H1 (cell line): ENCODE results near the gene COLQ. TPM values are rescaled to one million over a fixed set of nuclear protein-coding genes. Genes with fewer than 3 reads are reported as not detected.

Source experiments
- CTCF ChIA-PET: fragments of 300-600 bp; sonication (Branson Sonifier 250); formaldehyde crosslinking; loops from one replicate; lab custom pipeline; 2021; ENCODE audit not compliant: partially characterized antibody; lab: Charles Lee
- POLR2A ChIA-PET: fragments of 300-600 bp; sonication (Branson Sonifier 250); formaldehyde crosslinking; loops from one replicate; lab custom pipeline; 2021; ENCODE audit warnings: inconsistent platforms; ENCODE audit not compliant: partially characterized antibody; lab: Charles Lee
- DNase-seq, 2 experiments: peaks; one replicate each; pipeline versions ENCODE4 v3.0.0 to v3.0.0-alpha.2; 2010 to 2022; ENCODE audit warnings: low spot score in 2 of 2, low read depth in 1 of 2, mixed read lengths in 1 of 2
- FAIRE-seq: peaks from 2 replicates; lab custom pipeline; 2011; peaks lifted over from hg19 to GRCh38; lab: Jason Lieb, UNC
- H2AFZ ChIP-seq: 2 replicates; pipeline ENCODE4 v1.8.1; 2012; ENCODE audit warnings: low read length, inconsistent platforms
- H2AK5ac ChIP-seq: 2 replicates; pipeline ENCODE4 v1.6.1; 2013; ENCODE audit warnings: low read depth, low read length
- H2BK120ac ChIP-seq: replicated peaks from 2 replicates; pipeline ENCODE3; 2013; ENCODE audit warnings: low read depth, low read length, inconsistent platforms
- H2BK12ac ChIP-seq: 2 replicates; pipeline ENCODE4 v1.6.1; 2013; ENCODE audit warnings: low read depth, low read length
- H2BK15ac ChIP-seq: 2 replicates; pipeline ENCODE4 v1.6.1; 2013; ENCODE audit warnings: low read length
- H2BK20ac ChIP-seq: 2 replicates; pipeline ENCODE4 v1.6.1; 2013; ENCODE audit warnings: low read length
- H2BK5ac ChIP-seq: 2 replicates; pipeline ENCODE4 v1.6.1; 2013; ENCODE audit warnings: low read depth, low read length
- H3K14ac ChIP-seq: 2 replicates; pipeline ENCODE4 v1.6.1; 2013; ENCODE audit warnings: inconsistent platforms; ENCODE audit not compliant: insufficient read length
- H3K18ac ChIP-seq: 2 replicates; pipeline ENCODE4 v1.6.1; 2013; ENCODE audit warnings: low read length; ENCODE audit errors: extremely low read depth
- H3K23ac ChIP-seq: 2 replicates; pipeline ENCODE4 v1.6.1; 2013; ENCODE audit warnings: inconsistent platforms; ENCODE audit not compliant: insufficient read length
- H3K23me2 ChIP-seq: 2 replicates; pipeline ENCODE4 v1.6.1; 2013; ENCODE audit warnings: low read depth, low read length
- H3K27ac ChIP-seq: 2 replicates; pipeline ENCODE4 v1.6.1; 2011; ENCODE audit warnings: low read depth, low read length, inconsistent platforms
- H3K27me3 ChIP-seq, 4 experiments: replicated peaks in 1 of 4; 1 replicate in 1 of 4; 2 replicates in 3 of 4; pipeline versions ENCODE4 v1.6.1 to v1.8.1; 2011 to 2013; ENCODE audit warnings: low read length in 3 of 4, mild to moderate bottlenecking in 3 of 4, inconsistent platforms in 2 of 4, mixed read lengths in 2 of 4, moderate library complexity in 1 of 4; ENCODE audit not compliant: control insufficient read depth in 3 of 4, insufficient read depth in 3 of 4; ENCODE audit errors: extremely low read depth in 1 of 4
- H3K36me3 ChIP-seq, 4 experiments: 2 replicates each; pipeline versions ENCODE4 v1.6.1 to v1.8.1; 2011 to 2013; ENCODE audit warnings: mild to moderate bottlenecking in 4 of 4, low read length in 3 of 4, moderate library complexity in 2 of 4, control low read depth in 1 of 4, inconsistent platforms in 1 of 4; ENCODE audit not compliant: insufficient read depth in 4 of 4, control insufficient read depth in 2 of 4
- H3K4ac ChIP-seq: replicated peaks from 2 replicates; pipeline ENCODE3; 2013; ENCODE audit warnings: low read length, low read depth, mixed read lengths, inconsistent platforms; ENCODE audit not compliant: insufficient read length
- H3K4me1 ChIP-seq, 4 experiments: replicated peaks in 1 of 4; 1 replicate in 1 of 4; 2 replicates in 3 of 4; pipeline versions ENCODE4 v1.6.1 to v1.8.1; 2011 to 2013; ENCODE audit warnings: low read length in 3 of 4, inconsistent platforms in 2 of 4, mixed read lengths in 1 of 4; ENCODE audit not compliant: insufficient read depth in 4 of 4, control insufficient read depth in 3 of 4
- H3K4me2 ChIP-seq, 2 experiments: 2 replicates each; pipeline versions ENCODE4 v1.6.1 to v1.8.1; 2011 to 2013; ENCODE audit warnings: low read depth in 2 of 2, low read length in 2 of 2, control low read depth in 1 of 2, inconsistent platforms in 1 of 2, mild to moderate bottlenecking in 1 of 2; ENCODE audit not compliant: insufficient read depth in 1 of 2
- H3K4me3 ChIP-seq, 4 experiments: fragments of 200-600, 300-600 bp in 1 of 4; sonication (generic), shearing (Covaris generic), sonication (Bioruptor Twin) in 1 of 4; 2 replicates each; pipeline versions ENCODE4 v1.5.1 to v1.8.1; 2011 to 2016; ENCODE audit warnings: low read length in 4 of 4, low read depth in 3 of 4, control low read depth in 2 of 4, inconsistent platforms in 2 of 4, mild to moderate bottlenecking in 2 of 4, mixed read lengths in 1 of 4, moderate library complexity in 1 of 4; ENCODE audit not compliant: insufficient read depth in 2 of 4; ENCODE audit errors: extremely low read depth in 1 of 4
- H3K56ac ChIP-seq: replicated peaks from 2 replicates; pipeline ENCODE3; 2013; ENCODE audit warnings: low read depth, mild to moderate bottlenecking, mixed read lengths, low read length, inconsistent platforms; ENCODE audit not compliant: insufficient read length
- H3K79me1 ChIP-seq: 2 replicates; pipeline ENCODE4 v1.6.1; 2013; ENCODE audit warnings: low read depth, low read length, control low read depth
- H3K79me2 ChIP-seq, 2 experiments: 2 replicates each; pipeline versions ENCODE4 v1.6.1 to v1.8.1; 2012 to 2013; ENCODE audit warnings: low read length in 2 of 2, mild to moderate bottlenecking in 2 of 2, inconsistent platforms in 1 of 2; ENCODE audit not compliant: insufficient read depth in 2 of 2, control insufficient read depth in 1 of 2
- H3K9ac ChIP-seq, 4 experiments: replicated peaks in 1 of 4; 1 replicate in 1 of 4; 2 replicates in 3 of 4; pipeline versions ENCODE4 v1.6.1 to v1.8.1; 2011 to 2013; ENCODE audit warnings: low read depth in 3 of 4, low read length in 3 of 4, control low read depth in 2 of 4, mild to moderate bottlenecking in 2 of 4, moderate library complexity in 2 of 4, inconsistent platforms in 1 of 4; ENCODE audit errors: extremely low read depth in 1 of 4
- H3K9me3 ChIP-seq, 2 experiments: 2 replicates each; pipeline versions ENCODE4 v1.6.1 to v1.8.1; 2012 to 2013; ENCODE audit warnings: mild to moderate bottlenecking in 2 of 2, moderate library complexity in 2 of 2, control low read depth in 1 of 2, inconsistent platforms in 1 of 2, low read depth in 1 of 2, low read length in 1 of 2, mixed read lengths in 1 of 2; ENCODE audit not compliant: insufficient read depth in 2 of 2
- H4K20me1 ChIP-seq, 2 experiments: replicated peaks in 1 of 2; 2 replicates each; pipeline versions ENCODE3 to v1.8.1; 2011 to 2013; ENCODE audit warnings: inconsistent platforms in 2 of 2, low read length in 2 of 2, mild to moderate bottlenecking in 1 of 2; ENCODE audit not compliant: insufficient read depth in 2 of 2, control insufficient read depth in 1 of 2
- H4K5ac ChIP-seq: 2 replicates; pipeline ENCODE4 v1.6.1; 2013; ENCODE audit warnings: low read length, low read depth, mixed read lengths, inconsistent platforms; ENCODE audit not compliant: insufficient read length
- H4K8ac ChIP-seq: 2 replicates; pipeline ENCODE4 v1.8.0; 2013; ENCODE audit warnings: mild to moderate bottlenecking, moderate library complexity, low read length, inconsistent platforms; ENCODE audit not compliant: insufficient read depth; ENCODE audit errors: extremely low read depth
- H4K91ac ChIP-seq: replicated peaks from 2 replicates; pipeline ENCODE3; 2013; ENCODE audit warnings: low read length, mixed read lengths, inconsistent platforms; ENCODE audit not compliant: insufficient read length
- BCL11A ChIP-seq, 2 experiments: IDR thresholded peaks; one replicate each; pipeline ENCODE4 v1.6.1; 2011; ENCODE audit warnings: low read depth in 2 of 2, low read length in 2 of 2, mild to moderate bottlenecking in 2 of 2
- CREB1 ChIP-seq: IDR thresholded peaks from 2 replicates; pipeline ENCODE4 v1.6.1; 2012; ENCODE audit warnings: inconsistent platforms
- HDAC6 ChIP-seq: IDR thresholded peaks from one replicate; pipeline ENCODE4 v1.7.1; 2012; ENCODE audit warnings: low read depth, mild to moderate bottlenecking, inconsistent platforms, low read length, moderate library complexity
- KDM4A ChIP-seq: IDR thresholded peaks from one replicate; pipeline ENCODE4 v1.7.1; 2012; ENCODE audit warnings: low read depth, mild to moderate bottlenecking, moderate library complexity, low read length, inconsistent platforms; ENCODE audit not compliant: severe bottlenecking
- MAFK ChIP-seq: IDR thresholded peaks from 2 replicates; pipeline ENCODE4 v1.6.1; 2012; ENCODE audit warnings: low read depth, mild to moderate bottlenecking, improper control_type of control experiment, low read length
- RAD21 ChIP-seq, 2 experiments: IDR thresholded peaks in 1 of 2; conservative IDR thresholded peaks in 1 of 2; 2 replicates each; pipeline ENCODE4 v1.6.1; 2011; ENCODE audit warnings: low read depth in 2 of 2, low read length in 2 of 2, improper control_type of control experiment in 1 of 2, inconsistent platforms in 1 of 2, mild to moderate bottlenecking in 1 of 2, moderate library complexity in 1 of 2
- SIN3A ChIP-seq, 2 experiments: IDR thresholded peaks in 1 of 2; conservative IDR thresholded peaks in 1 of 2; 2 replicates each; pipeline ENCODE4 v1.6.1; 2011 to 2012; ENCODE audit warnings: low read length in 2 of 2, improper control_type of control experiment in 1 of 2, low read depth in 1 of 2, mild to moderate bottlenecking in 1 of 2
- SIX5 ChIP-seq: IDR thresholded peaks from 2 replicates; pipeline ENCODE4 v1.6.1; 2011; ENCODE audit warnings: mild to moderate bottlenecking, low read depth, low read length
- SUZ12 ChIP-seq: fragments of 200-600 bp; sonication (generic); IDR thresholded peaks from 2 replicates; pipeline ENCODE4 v1.6.1; 2012; ENCODE audit warnings: mild to moderate bottlenecking, inconsistent platforms, low read length, moderate library complexity, mixed read lengths
- TBP ChIP-seq: IDR thresholded peaks from 2 replicates; pipeline ENCODE4 v1.6.1; 2011; ENCODE audit warnings: low read depth, low read length, improper control_type of control experiment
- WGBS, 2 experiments: shearing (Covaris generic) in 1 of 2; methylation state at CpG; one replicate each; pipeline versions ENCODE4 v1.1.6 to v1.1.7; 2013 to 2015; ENCODE audit warnings: low lambda C conversion rate in 2 of 2, mixed read lengths in 2 of 2, inconsistent platforms in 1 of 2, low coverage in 1 of 2, missing lambda C conversion rate in 1 of 2; ENCODE audit not compliant: insufficient replicate concordance in 2 of 2, insufficient coverage in 1 of 2, insufficient read length in 1 of 2; ENCODE audit errors: extremely low coverage in 1 of 2, missing lambda C conversion rate in 1 of 2; 5-methylcytosine and 5-hydroxymethylcytosine counted together
- polyA plus RNA-seq, 7 experiments: library from polyadenylated mRNA; depleted of rRNA in 3 of 7; stranded (reverse) in 5 of 7; unstranded in 2 of 7; fragments of >200 nt in 5 of 7; fragments of 200-250 nt in 2 of 7; gene quantifications; 1 replicate in 5 of 7; 2 replicates in 1 of 7; 4 replicates in 1 of 7; pipeline versions ENCODE4 v1.2.1 to v1.2.3, GENCODE V29; 2011 to 2013; ENCODE audit warnings: missing spikeins in 2 of 7, mixed read lengths in 2 of 7
- total RNA-seq: library from RNA; stranded (reverse); fragmentation: NEBNext Ultra II Directional; extraction: Animal tissue kit (Norgen Biotek cat#: 25700); gene quantifications from 2 replicates; pipeline ENCODE4 v1.2.1, GENCODE V29; 2021
- TF ChIP-seq, protein P1 (sequence below): IDR thresholded peaks from 2 replicates; pipeline ENCODE4 v1.6.1; 2012; ENCODE audit warnings: low read length, inconsistent platforms

COLQ gene
- total and polyA plus RNA-seq, 2 of the 8 experiments (the other 6 are each of a cell fraction or from before 2014, with no cell fraction given), result 1.5 to 1.9 TPM

GRCh38 chr3:15453991-15454625 lies 67.4 kb downstream of the COLQ start:
- CTCF ChIA-PET, result interaction anchor here (0.8 to 1.6 kb wide), 6 partner anchors 11 to 103 kb away, joined by 3 to 6 read pairs (median 4); no protein-coding TSS in a partner anchor
- Histone ChIP-seq H2AK5ac (no peak overlapping the region), H2BK15ac (no peak overlapping the region), H3K79me2 (no peaks in the 10 kb centered on the region), H3K23ac (no peak overlapping the region), H4K20me1 (no peaks in the 10 kb centered on the region), H2BK120ac (no peak overlapping the region), H3K4me1 (no peaks in the 10 kb centered on the region), H3K23me2 (no peaks in the 10 kb centered on the region), H4K5ac (no peak overlapping the region), H3K56ac (no peak overlapping the region), H3K79me1 (no peaks in the 10 kb centered on the region), H3K36me3 (no peaks in the 10 kb centered on the region), H3K9me3 (no peaks in the 10 kb centered on the region), H2BK12ac (no peak overlapping the region), H3K18ac (no peak overlapping the region), H2BK20ac (no peak overlapping the region), H2BK5ac (no peak overlapping the region), H2AFZ (no peak overlapping the region), H3K4ac (no peak overlapping the region), H3K4me2 (no peak overlapping the region), H3K27me3 (no peaks in the 10 kb centered on the region), H3K14ac (no peak overlapping the region), H3K4me3 (no peak overlapping the region), H3K27ac (no peak overlapping the region), H4K91ac (no peak overlapping the region), H3K9ac (no peak overlapping the region), H4K8ac (no peak overlapping the region)
- FAIRE-seq (no peak), DNase-seq (no peak)
- whole genome bisulfite sequencing, 2 experiments, result 77% methylated on average over 9 of the region's 9 CpGs; no CpG with 5 or more reads in 1 of the 2 experiments
- POLR2A ChIA-PET, result interaction anchor here (1.0 kb wide), 1 partner anchor 20 kb away, joined by 3 read pairs; no protein-coding TSS in a partner anchor
- TF ChIP-seq CREB1 (no peak), MAFK (no peak), SIX5 (no peak), SIN3A (conservative IDR thresholded peaks at IDR 0.05 in 1 of 2, IDR thresholded peaks at IDR 0.05 in 1 of 2; ENCODE audit: low read depth in 1 of 2, low read length in 2 of 2) (no peak), BCL11A (IDR thresholded peaks at IDR 0.05; ENCODE audit: low read depth in 2 of 2, low read length in 2 of 2) (no peak), KDM4A (no peak), TBP (no peak), RAD21 (IDR thresholded peaks at IDR 0.05 in 1 of 2, conservative IDR thresholded peaks at IDR 0.05 in 1 of 2; ENCODE audit: low read depth in 2 of 2, low read length in 2 of 2) (no peak), SUZ12 (no peak), HDAC6 (no peak)
- TF ChIP-seq, protein P1, sequence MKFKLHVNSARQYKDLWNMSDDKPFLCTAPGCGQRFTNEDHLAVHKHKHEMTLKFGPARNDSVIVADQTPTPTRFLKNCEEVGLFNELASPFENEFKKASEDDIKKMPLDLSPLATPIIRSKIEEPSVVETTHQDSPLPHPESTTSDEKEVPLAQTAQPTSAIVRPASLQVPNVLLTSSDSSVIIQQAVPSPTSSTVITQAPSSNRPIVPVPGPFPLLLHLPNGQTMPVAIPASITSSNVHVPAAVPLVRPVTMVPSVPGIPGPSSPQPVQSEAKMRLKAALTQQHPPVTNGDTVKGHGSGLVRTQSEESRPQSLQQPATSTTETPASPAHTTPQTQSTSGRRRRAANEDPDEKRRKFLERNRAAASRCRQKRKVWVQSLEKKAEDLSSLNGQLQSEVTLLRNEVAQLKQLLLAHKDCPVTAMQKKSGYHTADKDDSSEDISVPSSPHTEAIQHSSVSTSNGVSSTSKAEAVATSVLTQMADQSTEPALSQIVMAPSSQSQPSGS, result no peak
